SU-DHL-6 (cell line): ENCODE measurements around the gene RPL9.

Experiments used
- CTCF ChIP-seq: fragments of 200-600 bp; sonication (generic); IDR thresholded peaks from one replicate; pipeline ENCODE4 v1.5.1; 2017; ENCODE audit warnings: antibody characterized with exemption, mild to moderate bottlenecking, low read length, moderate library complexity; ENCODE audit not compliant: insufficient read depth, poor library complexity, severe bottlenecking
- EZH2phosphoT487 ChIP-seq: fragments of 200-600 bp; sonication (generic), shearing (Covaris generic); conservative IDR thresholded peaks from 2 replicates; pipeline ENCODE4 v1.6.1; 2018; ENCODE audit warnings: mild to moderate bottlenecking, antibody characterized with exemption, low read length, moderate library complexity, mixed read lengths

GRCh38 chr4:39497909-39498726, 39.4 kb upstream of the RPL9 start:
- no peak for TF ChIP-seq CTCF
- TF ChIP-seq EZH2phosphoT487 = no peak
